ENCODE measurements around the gene XXYLT1.
A peak's percentile ranks its signal among the peaks of the same experiment; 100 is the strongest.

XXYLT1 gene

DNA sequence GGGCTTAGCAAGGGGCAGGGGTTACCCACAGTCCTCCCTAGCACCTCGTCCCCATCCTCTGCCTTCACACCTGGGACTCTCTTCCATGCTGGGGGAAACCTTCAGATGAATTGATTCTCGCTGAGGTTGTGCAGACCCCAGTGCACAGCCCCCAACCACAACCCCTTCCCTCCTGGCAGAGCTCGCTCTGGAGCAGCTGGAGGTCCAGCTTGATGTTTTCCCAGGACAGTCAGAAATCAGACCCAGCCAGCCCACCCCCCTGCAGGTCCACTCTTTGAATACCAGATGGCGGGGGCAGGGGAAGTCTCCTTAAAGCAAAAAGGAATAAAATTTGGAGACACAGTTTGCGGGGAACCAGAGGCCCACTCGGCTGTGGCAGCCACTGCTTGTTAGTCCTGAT, 234.4 kb downstream of the XXYLT1 start:
- peak; percentile 26 for DNase-seq

DNA sequence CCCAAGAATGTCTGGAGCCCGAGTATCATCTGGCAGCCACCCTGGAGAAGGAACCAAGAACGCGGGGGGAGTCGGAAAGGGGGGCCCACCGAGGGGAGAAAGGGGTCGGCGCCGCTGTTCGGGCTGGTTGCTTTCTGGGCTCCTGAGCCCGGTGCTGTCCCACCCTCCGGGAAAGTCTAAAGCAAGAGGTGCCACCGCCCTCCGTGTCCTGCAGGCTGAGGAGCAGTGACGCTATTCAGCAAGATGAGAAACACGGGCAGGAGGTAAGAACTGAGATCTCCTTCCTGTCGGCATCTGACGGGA, 234.8 kb downstream of the XXYLT1 start:
- peak; percentile 26 for DNase-seq

DNA sequence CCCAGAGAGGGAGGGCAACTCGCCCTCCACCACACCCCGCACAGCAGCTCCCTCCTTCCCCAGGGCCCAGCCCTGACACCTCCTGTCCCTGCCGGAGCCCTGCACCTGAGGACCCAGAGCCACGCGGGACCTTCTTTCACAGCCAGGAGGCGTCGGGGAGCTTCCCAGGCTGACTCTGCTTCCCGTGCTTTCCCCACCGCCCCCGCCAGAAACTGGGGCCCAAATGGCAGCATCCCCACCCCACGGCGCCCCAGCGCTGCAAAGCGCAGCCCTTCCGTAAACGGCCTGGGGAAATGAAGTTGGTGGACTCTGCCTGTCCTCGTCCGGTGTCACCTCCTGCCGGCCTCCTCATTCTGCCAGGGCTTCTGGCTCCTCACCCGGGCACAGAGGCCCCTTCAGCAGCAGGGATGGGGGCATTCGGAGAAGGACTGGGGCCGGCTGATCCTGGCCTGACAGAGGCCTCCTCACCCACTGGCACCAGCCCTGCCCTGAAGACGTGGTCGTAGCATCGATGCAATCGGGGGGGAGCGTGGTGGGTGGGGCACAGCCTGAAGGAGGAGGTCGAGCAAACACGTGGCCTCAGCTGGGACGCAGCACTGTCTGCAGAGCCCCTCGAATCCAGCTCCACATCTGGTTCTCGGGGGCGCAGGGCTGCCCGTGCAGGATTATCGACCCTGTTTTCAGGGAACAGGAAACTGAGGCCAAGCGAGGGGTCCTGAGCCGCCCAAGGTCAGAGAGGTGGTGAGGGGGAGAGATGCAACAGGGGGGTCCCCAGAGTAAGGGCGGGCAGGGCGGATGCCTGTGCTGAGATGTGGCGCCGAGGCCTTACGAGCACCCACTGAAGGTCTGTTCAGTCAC, 235.4 kb downstream of the XXYLT1 start:
- peak; percentile 25 for DNase-seq

DNA sequence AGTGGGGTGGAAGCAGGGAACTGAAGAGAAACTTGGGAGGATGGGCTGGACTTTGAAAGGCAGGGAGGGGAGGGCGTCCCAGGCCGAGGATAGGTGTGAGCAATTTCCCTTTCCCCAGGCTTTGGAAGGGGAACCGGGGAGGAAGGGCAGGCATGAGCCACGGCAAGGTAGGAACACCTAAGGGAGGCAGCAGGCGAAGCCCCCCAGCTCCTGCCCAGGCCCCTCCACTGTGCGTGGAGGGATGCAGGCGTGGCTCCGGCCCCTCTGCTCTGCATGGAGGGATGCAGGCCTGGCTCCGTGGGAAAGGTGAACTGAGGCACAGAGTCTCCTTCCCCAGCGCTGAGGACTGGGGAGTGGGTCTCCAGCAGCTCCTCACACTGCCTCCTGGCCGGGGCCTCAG, 236.4 kb downstream of the XXYLT1 start:
- peak; percentile 25 for DNase-seq

DNA sequence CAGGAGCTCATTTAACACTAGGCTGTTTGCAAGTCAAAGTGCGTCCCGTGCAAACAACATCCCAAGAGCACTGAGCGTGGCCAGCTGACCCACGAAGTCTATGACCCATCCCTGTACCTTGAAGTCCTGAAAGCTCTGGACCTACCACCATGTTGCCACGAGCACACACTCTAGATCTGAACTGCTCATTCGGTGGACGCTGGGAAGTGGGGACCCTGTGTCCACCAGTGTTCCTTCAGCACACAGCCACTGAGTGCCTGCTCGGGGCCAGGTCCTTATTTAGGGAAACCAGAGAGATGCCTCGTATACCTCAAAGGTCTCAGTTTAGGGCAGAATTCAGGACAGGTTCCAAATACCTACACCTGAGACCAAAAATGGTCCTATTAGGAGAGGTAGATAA, 236.9 kb downstream of the XXYLT1 start:
- peak; percentile 16 for DNase-seq

DNA sequence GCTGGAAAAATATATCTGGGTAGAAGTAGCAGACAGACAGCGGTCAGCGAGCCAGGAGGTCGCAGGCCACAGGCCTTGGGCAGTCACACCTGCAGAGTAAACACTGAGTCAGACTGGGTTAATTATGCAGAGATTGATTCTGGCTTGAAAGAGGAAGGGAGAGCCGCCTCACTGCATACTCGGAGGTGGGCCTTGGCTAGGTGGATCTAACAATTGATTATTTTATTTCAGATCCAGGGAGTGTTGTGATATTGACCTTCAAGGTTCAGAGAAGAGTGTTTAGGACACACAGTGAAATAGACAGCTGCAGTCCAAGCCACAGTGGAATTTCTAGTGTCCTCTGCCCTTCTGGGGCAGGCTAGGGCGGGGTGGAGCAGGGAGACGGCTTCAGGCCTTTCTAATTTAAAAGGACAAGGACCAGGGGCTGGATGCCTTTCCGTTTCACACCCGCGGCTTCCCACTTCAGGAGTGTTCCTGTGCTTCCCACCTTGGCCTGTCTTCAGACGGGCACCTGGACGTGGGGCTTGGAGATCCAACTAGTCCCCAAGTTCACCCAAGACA, 237.3 kb downstream of the XXYLT1 start:
- peak; percentile 11 for DNase-seq

DNA sequence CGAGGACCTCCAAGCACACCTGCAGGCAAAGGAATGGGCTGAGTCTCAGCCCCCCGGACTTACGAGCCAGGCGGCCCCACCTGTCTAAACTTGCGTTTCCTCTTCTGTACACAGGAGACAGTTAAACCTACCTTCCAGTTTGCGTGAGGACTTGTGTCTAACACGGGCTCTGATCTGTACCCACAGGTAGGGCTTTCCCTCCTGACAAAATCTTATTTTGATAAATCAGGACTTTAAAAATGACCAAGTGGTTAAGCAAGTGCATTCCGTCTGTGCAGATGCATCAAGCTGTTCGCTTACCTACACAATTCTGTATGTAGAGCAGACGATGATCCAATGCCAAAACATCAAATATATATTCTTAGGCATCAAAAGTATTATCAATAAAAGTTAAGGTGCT, 238.0 kb downstream of the XXYLT1 start:
- DNase-seq: peak; percentile 4

DNA sequence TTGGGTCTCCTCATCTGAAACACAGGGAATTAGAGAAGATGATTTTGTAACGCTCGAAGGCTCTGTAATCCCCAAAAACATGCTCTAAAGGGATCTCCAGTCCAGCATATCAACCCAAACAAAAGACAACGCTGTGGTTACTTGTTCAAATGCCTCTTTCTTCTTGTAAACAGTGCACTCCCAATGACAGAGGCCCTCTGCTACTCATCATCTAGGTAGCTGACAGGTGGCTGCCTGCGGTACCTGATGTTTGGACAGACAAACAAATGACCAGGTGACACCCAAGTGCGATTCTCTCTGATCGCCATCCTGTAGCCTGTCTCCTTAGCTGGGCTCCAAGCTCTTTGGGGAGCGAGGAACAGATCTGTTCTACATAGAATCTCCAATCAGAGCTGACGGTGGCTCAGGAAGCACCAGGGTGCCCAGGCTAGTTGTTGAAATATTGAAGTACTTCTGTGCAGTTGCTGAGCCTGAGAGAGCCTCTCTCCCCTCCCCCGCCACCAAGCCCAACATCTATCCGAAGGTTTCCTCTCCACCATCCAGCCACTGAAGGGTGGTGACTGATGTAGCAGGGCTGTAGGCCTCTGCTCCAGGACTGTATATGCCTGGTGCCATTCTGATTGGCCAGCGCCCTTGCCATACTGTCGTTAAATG, 238.7 kb downstream of the XXYLT1 start:
- peak; percentile 17 for DNase-seq

DNA sequence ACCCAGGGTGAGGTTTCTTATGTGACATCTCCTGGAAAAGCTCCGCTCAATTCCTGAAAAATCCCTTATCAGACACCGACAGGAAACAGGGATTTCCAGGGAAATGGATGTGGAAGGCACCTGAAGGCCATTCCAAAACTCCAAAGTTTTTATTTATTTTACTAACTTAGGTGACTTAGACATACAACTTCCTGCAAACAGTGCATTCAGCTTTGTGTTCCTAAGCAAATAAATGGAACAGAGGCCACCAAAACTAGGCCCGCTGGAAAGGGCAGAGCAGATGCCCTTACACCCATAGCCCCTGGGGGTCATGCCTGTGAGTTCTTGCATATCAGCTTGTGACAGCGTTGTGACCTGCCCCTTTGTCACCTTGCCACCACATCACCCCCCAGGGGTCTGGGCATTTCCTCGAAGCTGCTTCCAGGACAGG, 239.4 kb downstream of the XXYLT1 start:
- DNase-seq: peak; percentile 21

DNA sequence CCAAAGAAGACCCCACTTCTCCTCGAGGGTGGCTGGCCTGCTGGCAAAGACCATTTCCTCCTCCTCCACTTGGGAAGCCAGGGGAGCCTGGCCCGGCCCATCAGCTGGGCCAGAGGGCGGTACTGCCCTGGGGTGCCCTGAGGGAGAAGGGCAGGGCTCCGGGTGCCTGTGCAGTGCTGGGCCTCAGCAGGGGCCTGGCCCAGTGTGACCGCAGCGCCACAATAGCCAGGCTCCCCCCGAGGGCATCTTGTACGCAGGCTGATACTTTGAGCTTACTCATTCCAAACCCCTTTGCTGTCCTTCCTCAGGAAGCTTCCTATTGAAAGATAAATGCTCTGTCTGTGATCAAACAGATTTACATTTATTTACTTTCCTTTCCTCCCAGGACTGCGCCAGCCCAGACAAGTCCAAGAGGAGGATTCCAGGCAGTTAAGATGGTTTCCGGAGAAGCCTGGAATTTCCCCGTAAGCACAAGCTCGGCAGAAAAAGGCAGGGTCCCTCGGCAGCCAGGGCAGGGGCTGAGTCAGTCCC, 240.1 kb downstream of the XXYLT1 start:
- peak; percentile 23 for DNase-seq

DNA sequence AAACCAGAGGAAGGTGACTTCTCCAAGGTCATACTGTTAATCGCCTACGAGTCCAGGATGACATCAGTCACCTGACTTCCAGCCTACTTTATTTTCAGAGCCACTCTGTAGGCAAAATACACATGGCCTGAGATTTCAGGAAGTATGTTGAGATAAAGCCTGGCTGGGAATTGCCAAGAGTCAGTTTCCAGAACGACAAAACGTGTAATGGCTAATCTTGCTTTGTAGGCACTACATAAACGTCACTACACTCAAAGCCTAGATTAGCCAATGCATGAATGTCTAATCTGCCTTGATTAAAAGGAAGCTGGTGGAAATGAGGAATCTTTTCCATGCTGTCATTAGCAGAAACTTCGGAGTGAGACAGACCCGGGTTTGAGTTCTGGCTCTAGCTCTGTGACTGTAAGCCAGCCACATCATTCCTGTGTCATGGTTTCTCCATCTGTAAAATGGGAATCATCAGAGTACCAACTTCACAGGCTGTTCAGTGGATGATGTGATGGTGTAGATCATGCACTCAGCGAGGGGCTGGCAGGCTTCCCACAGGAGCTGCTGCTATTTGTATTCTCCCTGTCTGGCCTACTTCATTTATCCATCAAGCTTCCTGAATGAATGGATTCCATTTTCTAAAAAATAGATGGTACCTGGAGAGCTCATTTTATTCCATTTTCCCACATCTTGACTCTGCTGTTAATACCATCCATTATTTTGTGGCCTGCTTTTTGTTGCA, 241.9 kb downstream of the XXYLT1 start:
- DNase-seq: no peak

DNA sequence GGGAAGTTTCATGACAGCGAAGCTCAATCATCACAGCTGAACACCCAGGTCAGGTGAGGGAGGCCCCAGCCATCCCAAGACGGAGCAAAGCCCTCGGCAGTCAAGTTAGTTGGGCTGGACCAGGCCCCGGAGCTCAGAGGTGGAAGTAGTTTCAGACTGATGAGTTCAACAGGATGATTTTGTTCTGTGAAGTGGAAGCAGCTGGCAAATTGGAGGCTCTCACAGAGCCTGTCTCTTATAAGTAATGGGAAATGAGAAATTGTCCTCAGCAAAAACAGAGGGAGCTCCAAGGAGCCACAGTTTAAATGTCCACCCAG, 245.1 kb downstream of the XXYLT1 start:
- DNase-seq: no peak

DNA sequence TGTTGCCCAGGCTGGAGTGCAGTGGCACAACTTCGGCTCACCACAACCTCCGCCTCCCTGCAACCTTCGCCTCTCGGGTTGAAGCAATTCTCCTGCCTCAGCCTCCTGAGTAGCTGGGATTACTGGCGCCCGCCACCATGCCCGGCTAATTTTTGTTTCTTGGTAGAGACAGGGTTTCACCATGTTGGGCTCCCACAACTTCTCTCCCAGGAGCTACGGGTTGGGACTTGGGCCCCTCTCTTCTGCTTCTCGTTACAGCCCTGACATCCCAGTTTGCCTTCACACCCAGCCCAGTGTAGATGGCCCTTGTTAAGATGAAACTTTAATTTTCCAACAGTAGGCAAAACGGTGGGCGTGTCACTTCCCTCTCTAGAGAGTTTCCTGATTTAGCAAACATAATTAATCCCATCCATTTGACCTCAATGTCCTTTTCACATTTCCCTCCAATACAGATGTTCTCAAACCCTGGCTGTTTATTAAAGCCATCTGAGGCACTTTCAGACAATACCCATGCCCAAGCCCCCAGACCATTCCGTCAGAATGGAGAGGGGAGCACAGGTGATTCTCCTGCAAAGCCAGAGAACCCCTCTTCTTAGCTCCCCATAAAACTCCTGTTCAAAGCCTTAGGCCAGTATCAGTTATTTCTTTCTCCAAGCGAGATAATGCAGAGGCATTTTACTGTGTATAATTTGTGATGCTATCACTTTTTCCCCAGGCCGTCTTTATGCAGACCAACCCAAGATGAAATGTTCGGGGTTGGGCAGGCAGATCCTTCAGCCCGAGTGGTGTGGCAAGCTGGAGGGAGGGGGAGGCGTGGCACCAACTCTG, 245.7 kb downstream of the XXYLT1 start:
- no peak for DNase-seq

DNA sequence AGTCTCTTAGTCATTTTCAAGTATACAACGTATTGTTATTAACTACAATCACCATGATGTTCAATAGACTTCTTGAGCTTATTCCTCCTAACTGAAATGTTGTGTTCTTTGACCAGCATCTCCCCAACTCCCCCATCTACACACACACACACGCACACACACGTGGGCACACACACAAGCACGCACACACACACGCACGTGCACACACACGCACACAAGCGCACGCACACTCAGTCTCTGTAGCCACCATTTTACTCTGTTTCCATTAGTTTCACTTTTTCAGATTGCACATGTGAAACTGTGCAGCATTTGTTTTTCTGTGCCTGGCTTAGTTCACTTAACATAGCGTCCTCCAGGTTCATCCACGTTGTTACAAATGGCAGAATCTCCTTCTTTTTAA, 247.0 kb downstream of the XXYLT1 start:
- DNase-seq: no peak

DNA sequence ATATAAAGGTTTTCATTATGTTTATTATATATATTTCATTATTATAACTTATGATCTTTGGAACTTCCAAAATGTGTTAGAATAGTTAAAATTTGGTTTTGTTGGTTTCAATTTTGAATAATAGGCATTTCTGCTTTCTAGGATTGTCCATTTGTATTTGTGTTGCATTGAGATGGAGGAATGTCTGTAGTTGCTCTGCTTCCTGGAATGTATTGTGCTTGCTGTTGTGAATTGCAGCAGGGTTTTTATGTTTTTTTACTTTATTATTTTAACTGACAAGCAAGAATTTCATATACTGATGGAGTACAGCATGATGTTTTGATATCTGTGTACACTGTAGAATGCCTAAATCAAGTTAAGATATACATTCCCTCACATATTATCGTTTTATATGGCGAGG, 247.4 kb downstream of the XXYLT1 start:
- no peak for DNase-seq

DNA sequence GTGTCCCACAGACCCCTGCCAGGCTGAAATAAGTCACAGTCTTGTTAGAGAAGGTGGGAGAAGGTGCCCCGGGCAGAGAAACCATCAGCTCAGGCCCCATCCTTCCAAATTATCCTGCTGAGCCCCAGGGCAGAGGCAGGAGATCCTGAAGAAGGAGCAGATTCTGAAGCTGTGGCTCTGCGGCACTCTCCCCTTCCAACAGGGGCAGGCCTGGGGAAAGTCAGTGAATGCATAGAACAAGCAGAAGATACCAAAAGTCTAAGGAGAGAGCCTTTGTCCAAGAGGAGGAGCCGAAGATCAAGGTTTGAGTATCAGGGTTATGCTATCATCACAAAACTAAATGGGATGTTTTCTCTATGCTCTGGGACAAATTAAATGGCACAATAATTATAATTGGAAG, 249.3 kb downstream of the XXYLT1 start:
- DNase-seq: no peak

DNA sequence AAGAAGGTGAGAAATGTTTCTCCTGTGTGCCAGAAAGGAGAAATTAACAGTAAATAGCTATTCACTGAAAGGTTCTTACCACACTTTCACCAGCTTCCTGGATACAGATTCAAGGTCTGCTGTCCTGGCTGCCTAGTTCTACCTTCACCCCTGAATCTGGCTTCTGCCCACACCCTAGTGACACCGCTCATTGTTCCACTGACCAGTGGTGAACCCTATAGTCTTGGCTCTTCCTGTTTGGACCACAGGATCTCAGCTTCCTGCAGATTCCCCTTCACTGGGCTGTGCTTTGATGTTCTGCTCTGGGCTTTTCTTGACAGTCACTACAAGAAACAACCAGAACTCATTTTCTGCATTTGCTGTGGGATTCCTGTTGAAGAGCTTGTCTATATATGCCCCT, 250.0 kb downstream of the XXYLT1 start:
- DNase-seq: no peak

DNA sequence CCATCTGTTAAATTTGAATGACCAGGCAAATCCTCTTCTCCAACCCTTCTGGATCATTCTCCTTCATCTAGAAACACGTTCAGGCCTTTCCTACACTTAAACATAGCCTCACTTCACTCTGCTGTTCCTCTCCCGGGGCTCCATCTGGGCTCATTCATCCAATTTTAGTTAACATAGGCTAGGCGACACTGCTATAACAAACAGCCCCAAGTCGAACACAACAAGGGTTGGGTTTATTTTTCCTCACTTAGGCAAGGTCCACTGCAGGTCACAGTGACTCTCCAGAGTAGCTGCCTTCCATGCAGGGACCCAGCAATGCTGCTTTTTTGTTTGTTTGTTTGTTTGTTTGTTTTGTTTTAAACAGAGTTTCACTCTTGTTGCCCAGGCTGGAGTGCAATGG, 250.8 kb downstream of the XXYLT1 start:
- DNase-seq: no peak

DNA sequence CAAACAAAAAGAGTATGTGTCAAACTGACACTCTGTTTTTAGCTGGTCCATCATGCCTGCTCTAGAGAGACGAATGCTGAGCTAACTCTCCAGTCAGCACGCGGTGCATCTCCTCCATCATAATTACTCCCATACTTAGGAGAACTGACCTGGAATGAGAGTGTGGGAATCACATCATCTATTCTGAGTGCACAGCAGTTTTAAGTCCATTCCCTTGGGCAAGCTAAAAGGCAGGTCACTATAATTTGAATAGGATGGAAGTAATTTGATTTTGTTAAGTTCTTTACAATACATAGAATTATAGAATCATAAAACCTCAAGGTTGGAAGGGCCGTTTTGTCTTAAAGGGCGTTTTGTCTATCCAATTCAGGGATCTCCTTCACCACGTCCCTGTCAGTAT, 251.6 kb downstream of the XXYLT1 start:
- no peak for DNase-seq

Data from activated CD4-positive, CD25-positive, alpha-beta regulatory T cell treated with anti-CD3 and anti-CD28 coated beads, Interleukin-2, amount 50 U/mL, for 72 hours (primary cell).